AG04449 (cell line): ENCODE results near the gene NUDT19.
"Not testable (repeated sequence)": the region's sequence is repeated elsewhere in the genome, so short reads cannot be mapped to it uniquely, and the experiment has no call there.

Experiments
- CTCF ChIA-PET: fragments of 350-600 bp; formaldehyde crosslinking; extraction: SDS; loops from one replicate; lab custom pipeline; 2021; ENCODE audit warnings: antibody characterized with exemption; lab: Yijun Ruan, JAX
- POLR2A ChIA-PET: fragments of 400-600, 350-600 bp; formaldehyde crosslinking; extraction: SDS; loops from one replicate; lab custom pipeline; 2020; ENCODE audit warnings: antibody characterized with exemption, inconsistent platforms; lab: Yijun Ruan, JAX
- DNase-seq: peaks from one replicate; pipeline ENCODE4 v3.0.0-alpha.2; 2010; ENCODE audit warnings: low read depth, low spot score
- H3K4me3 ChIP-seq: 2 replicates; pipeline ENCODE4 v1.5.1; 2011; ENCODE audit warnings: low read depth, mild to moderate bottlenecking, control low read depth, low read length
- CTCF ChIP-seq: IDR thresholded peaks from one replicate; pipeline ENCODE4 v1.5.1; 2011; ENCODE audit warnings: mild to moderate bottlenecking, moderate library complexity, low read length, control low read depth, inconsistent platforms; ENCODE audit not compliant: insufficient read depth; ENCODE audit errors: missing control alignments

NUDT19 gene

GRCh38 chr19:32702010-32702409 lies 10.4 kb downstream of the NUDT19 start:
- no peak for TF ChIP-seq CTCF
- H3K4me3 ChIP-seq = no peak overlapping the region
- CTCF ChIA-PET = no interaction called here
- no peak for DNase-seq
- POLR2A ChIA-PET = no interaction called here

- H3K4me3 ChIP-seq, POLR2A ChIA-PET, DNase-seq, CTCF ChIA-PET: not testable (repeated sequence)
Observed at GRCh38 chr19:32704006-32704405, 12.4 kb downstream of the NUDT19 start.

GRCh38 chr19:32708457-32708856 lies 16.8 kb downstream of the NUDT19 start:
- ChIA-PET POLR2A (no interaction called here), CTCF (no interaction called here)
- no peak for DNase-seq
- TF ChIP-seq CTCF = no peak
- H3K4me3 ChIP-seq = no peak overlapping the region

- CTCF ChIA-PET = no interaction called here
- POLR2A ChIA-PET = no interaction called here
- DNase-seq = no peak
- H3K4me3 ChIP-seq = no peak overlapping the region
- TF ChIP-seq CTCF = no peak
Observed at GRCh38 chr19:32709032-32709431, 17.4 kb downstream of the NUDT19 start.

- CTCF ChIA-PET = no interaction called here
Observed at GRCh38 chr19:32711747-32712146, 20.1 kb downstream of the NUDT19 start.

GRCh38 chr19:32716203-32716602 lies 24.6 kb downstream of the NUDT19 start:
- CTCF ChIA-PET, POLR2A ChIA-PET, DNase-seq, H3K4me3 ChIP-seq: not testable (repeated sequence)

More at GRCh38 chr19:32711747-32712146, 20.1 kb downstream of the NUDT19 start:
- H3K4me3 ChIP-seq = no peak overlapping the region
- DNase-seq = no peak
- no peak for TF ChIP-seq CTCF
- POLR2A ChIA-PET = no interaction called here

GRCh38 chr19:32717496-32717895 lies 25.9 kb downstream of the NUDT19 start:
- DNase-seq = no peak
- ChIA-PET POLR2A (no interaction called here), CTCF (no interaction called here)
- no peak for TF ChIP-seq CTCF
- no peak overlapping the region for H3K4me3 ChIP-seq
